ENCODE measurements around the gene FAM227A.

FAM227A gene

DNA sequence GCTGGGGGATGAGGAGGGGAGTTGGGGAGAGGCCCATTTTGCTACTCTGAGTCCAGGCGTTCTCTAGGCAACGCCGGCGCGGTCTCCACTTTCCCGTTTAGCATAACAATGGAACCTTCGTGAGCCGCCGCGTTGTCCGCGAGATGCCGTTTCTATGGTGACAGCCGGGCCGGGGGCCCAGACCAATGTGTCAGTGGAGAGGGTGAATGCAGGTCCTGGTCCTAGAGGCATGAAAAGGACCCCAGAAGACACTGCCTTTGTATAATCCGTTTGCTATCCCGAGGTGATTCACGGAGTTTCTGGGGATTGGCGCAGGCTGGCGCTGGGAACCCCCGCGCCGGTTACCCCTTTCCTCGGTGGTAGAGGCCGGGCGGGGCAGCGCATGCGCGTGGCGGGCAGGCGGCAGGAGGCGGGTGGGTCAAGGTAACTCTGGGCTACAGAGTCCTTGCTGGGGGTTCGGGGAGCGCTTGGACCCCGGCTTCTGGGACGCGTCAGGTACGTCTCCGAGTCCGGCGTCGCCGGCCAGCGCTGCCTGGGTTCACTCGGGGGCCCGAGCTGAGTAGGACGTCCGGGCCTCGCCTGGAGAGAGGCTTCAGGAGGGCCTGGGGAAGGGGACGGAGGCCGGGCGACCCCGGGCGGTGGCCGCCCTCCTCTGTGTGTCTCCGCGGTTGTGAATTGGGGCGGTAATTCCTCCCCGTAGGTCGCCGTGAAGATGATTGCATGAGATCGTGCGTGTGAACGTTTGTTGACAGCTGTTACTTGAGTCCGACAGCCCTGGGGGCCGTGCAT lies at the start of gene FAM227A, which contains the start of gene CBY1:
TSS of gene FAM227A (minus strand) at position 137 of the 789 bp plus-strand sequence. CDS start 6,224 bp downstream, outside the sequence.
TSS of gene CBY1 (plus strand) at position 383 of the 789 bp plus-strand sequence. CDS start 11,417 bp downstream, outside the sequence.
- DNase-seq (ENCODE audit: low read depth, low spot score) = peak; percentile 84

DNA sequence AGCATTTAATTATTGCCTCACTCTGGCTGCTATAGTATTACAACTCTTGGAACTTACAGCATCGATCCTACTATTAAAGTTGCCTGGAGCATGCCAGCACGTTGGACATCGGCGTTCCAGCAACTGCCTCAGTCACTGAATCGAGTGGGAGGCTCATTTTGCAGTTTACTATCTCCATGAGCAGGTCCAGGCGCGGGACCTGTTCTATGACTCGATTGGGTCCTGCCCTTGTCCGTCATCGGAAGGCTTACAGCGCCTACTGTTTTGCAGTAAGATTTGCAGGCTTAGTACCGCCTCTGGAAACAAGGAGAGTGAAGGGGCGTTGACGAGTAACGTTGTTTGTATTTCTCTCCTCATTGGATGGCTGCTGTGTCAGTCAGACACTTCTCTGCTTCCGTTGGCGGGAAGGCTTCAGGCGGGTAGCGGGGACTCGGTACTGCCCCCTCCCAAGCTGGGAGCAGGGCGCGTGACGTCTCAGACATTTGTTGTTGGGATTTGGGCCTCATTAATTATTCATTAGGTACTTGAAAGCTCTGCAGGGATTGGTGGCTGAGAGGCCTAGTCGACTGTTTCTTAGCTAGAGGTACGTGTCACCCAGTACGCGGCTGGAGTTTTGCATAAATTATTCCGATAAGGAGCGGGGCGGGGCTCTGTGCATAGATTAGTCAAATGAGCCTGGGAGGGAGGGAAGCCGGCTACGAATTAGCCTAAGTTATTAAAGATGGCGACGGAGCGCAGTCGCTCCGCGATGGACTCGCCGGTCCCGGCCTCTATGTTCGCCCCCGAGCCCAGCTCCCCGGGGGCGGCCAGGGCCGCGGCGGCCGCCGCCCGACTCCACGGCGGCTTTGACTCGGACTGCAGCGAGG lies 49.3 kb upstream of the FAM227A start, which contains the start of gene GTPBP1:
TSS of gene GTPBP1 (plus strand) at position 710 of the 866 bp plus-strand sequence. CDS start at position 722, 12 bp downstream.
- DNase-seq (ENCODE audit: low read depth, low spot score) = peak; percentile 100

DNA sequence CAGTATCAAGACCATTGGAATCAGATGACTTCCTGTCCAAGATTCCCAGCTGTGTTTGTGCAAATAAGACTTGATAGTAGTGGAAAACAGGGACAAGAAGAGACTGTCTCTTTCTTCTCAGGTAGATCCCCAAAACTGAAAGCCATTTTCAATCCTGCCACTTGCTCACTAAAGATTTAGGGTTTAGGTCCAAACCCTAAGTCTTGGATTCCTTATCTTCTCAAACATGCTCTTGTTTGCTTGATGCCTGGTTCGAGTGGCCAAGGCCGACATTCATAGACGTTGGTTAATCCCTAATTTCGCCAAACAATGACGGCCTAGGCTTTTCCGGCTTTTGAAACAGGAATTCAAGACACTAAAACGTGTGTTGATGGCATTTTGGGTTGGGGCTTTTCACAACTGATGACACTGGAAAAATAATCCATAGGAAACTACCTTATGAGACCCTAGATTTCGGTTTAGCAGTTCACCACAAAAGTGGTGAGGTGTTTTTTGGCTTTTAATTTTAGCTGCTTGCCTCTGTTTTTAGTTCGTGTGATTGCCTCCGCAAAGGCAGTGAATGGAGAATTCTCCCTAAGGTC lies 48.6 kb upstream of the FAM227A start:
- no peak for DNase-seq (ENCODE audit: low read depth, low spot score)

DNA sequence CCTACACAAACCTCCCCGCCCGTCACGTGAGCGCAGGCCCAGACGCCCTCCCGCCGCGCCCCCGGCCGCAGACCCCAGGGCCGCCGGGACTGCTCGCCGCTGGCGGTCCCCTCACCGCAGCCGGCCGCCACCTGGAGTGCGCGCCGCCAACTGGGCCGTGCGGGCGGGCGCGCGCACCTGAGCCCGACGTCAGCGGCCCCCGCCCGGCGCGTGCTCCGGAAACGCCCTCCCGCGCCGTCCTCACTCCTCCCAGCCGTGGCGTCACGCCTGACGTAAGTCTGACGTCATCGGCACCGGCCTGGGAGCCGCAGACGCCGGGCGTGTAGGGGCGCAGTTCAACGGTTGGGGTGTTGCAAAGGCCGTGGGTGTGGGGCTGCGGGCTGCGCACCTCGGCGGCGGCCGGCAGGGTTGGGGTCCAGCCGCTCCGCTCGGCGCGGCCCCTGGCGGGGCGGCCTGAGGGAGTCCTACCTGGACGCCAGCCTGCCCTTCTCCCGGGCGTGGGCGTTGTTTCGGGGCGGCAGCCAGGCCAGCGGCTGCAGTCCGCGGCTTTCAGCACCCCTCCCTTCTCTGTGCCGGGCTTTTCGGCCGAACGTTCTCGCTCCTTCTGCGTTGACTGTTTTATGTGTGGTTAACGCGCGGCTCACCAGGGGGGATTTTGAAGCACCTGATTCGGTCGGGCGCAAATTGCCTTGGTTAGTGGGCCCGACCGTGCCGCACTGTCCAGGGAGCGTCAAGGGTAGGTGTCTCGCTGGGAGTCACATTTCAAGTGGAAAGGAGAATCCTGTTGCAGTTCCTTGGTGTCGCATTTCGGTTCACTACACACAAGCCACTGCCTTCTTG lies 44.8 kb upstream of the FAM227A start, which contains the start of gene JOSD1:
TSS of gene JOSD1 (minus strand) at position 155 of the 840 bp plus-strand sequence. CDS start 956 bp downstream, outside the sequence.
- DNase-seq (ENCODE audit: low read depth, low spot score) = peak; percentile 61

DNA sequence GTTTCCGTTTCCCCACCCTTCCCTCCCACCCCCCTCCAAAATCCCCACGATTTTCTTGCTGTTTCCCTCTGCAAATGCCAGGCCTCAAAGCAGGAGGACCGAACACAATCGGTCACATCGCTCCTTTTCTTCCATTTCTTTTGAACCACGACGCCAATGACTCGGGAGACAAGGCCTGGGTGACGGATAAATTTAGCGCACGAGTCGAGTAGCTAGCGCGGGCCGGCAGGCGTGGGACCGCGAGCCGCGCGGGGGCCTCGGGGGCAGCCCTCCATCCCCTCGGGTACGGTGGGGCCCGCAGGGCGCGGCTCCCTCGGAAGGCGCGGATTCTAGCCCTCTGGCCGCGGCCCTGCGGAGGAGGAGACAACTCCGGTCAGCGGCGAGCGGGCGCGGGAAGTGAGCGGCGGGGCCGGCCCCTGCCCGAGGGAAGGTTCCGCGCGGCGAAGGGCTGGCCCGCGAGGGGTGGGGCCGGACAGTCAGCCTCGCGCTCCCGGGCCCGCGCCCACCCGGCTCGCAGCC lies 44.1 kb upstream of the FAM227A start:
- no peak for DNase-seq (ENCODE audit: low read depth, low spot score)

DNA sequence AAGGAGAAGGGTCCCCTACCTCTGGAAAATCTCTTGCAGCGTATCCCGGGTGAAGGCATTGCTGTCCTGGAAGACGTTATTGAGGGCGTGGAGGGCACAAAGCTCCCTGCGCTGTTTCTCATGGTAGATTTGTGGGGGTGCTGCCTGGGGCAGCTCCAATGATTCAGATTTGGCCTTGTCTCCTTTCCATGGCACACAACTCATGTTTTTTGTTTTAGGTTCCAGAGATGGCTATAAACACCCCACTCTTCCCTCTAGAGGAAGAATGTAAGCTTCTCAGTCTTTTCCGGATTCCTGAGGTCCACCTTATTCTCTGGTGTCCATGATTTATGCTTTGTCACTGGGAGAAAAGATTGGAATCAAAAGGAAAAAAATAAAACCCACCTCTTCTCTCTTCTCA lies 43.6 kb upstream of the FAM227A start:
- DNase-seq (ENCODE audit: low read depth, low spot score) = no peak

DNA sequence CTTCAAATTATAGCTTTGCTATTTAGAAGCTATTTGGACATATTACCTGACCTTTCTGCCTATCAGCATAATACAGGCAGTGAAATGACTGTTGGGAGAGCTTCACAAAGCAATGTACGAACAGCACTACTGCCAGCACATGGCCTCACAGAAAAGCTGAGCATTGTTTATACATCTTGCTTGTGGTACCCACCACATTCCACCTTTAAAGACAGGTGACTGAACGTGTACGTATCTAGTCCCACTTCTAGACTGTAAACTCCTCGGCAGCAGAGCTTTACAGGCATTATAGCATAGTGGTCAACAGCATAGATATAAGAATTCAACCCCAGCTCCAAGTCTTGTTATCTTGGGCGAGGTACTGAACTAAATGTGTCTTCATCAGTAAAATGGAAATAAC lies 43.0 kb upstream of the FAM227A start:
- DNase-seq (ENCODE audit: low read depth, low spot score) = no peak

DNA sequence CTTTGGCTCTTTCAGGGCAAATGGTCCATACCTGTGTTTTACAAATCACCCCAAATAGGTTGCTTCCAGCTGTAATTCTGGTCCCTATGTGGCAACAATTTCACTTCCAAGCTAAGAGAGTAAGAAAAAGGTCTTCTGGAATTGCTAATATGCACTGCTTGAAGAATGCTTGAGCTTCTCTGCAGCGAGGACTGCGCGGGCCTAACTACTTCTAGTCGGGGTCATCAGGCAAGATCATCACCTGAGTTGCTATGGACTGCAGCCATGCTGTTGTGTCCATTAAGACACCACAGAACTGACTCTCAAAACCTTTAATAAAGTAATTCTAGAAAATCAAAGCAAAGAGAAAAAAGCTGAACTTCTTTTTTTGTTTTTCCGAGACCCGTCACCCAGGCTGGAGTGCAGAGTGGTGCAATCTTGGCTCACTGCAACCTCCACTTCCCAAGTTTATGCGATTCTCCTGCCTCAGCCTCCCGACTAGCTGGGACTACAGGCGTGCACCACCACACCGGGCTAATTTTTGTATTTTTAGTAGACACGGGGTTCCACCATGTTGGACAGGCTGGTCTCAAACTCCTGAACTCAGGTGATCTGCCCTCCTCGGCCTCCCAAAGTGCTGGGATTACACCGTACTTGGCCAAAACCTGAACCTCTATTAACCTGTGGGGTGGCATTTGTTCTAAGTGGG lies 42.4 kb upstream of the FAM227A start:
- DNase-seq (ENCODE audit: low read depth, low spot score) = no peak

DNA sequence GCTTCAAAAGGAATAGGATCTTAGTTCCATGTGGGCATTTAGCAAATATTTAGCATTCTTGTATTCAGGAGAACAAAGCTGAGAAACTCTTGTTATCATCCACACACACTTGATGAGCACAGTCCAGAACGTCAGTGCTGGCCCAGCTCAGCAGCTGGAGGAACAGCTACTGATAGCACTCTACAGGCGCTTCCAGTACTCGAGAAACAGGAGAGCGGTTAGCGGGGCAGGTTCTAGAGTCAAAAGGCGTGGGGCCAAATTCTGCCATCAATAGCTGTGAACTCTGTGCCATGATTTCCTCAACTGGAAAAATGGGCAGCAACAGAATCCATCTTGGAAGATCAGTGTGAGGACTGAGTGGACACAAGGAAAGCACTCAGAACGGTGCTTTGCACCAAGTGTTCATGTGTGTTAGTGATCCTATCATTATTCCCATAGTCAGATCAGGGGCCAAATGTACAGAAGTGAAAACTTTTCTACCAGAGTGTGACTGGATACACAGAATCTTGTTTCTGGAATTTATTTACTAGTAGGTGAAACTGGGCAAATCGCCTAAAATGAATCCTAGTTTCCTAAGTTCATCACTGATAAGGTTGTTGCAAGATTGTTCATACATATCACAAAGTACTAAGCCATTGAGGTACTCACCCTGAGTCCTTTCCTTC lies 41.4 kb upstream of the FAM227A start:
- no peak for DNase-seq (ENCODE audit: low read depth, low spot score)

DNA sequence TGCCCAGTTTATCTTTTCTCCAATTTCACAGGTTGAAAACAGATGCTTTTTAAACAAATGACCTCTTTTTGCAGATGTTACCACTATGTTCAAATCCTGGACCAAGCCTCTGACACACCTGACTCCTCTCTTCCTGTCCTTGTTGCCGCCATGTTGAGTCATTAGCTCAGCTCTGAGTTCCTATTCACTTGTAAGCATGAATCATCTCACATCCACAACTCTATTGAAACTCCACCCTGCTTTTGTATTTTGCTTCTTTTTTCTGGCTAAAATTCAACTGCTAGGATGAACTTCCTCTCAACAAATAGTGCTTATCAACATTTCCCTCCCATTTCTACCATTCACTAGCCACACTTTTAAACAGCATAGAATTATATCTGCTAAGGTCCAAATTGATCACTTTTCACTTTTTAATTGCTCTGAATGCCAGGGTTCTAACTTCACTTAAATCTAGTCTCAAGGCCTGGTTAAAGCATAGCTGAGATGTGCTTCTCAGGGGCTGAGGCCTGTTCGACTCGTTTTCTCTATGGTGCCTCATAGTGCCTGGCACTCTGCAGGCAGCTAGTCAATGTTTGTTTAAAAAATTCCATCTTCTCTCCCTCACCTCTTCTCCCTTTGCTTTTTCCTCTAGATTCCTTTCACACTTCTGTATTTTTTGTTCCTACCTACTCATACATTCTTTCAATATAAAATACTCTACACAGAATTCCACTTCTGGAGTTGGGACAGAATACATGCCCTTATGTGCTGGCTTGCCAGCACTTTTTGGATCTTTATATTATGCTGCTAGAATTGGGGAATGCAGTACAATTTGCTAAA lies 40.6 kb upstream of the FAM227A start:
- DNase-seq (ENCODE audit: low read depth, low spot score) = no peak

DNA sequence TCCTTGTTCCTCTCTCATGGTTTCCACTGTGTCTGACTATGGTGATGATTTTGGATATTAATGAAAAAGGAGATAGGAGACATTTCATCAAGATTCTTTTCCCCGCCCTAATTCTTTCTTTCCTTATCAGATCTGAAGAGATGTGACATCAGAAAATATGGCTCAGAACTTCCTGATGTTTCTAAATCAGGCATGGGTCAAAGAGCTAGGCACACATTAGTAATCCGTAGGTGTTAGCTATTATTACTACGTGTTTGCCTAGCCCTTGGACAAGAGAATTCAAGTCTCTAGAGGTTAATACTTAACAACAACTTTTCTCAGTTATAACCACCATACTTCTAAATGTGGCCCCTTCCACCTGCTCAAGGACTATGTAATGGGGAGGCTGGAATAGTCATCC lies 38.7 kb upstream of the FAM227A start:
- no peak for DNase-seq (ENCODE audit: low read depth, low spot score)

DNA sequence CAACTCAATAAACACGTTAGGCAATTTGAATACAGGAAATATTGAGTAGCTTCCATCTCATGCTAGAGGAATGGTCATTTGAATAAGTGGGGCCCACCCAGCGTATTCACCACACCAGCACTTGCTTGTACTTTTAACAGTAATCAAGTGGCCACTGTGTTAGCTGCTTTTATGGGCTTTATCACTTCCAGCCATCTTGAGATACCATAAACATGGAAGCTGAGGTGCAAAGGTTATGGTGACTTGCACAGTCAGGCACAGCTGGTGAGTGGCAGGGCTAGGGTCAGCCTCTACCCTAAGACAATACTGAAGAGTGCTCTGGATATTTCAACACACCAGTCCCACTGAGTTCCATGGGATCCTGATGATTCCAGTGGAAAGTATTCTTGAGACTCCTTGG lies 37.9 kb upstream of the FAM227A start:
- no peak for DNase-seq (ENCODE audit: low read depth, low spot score)

DNA sequence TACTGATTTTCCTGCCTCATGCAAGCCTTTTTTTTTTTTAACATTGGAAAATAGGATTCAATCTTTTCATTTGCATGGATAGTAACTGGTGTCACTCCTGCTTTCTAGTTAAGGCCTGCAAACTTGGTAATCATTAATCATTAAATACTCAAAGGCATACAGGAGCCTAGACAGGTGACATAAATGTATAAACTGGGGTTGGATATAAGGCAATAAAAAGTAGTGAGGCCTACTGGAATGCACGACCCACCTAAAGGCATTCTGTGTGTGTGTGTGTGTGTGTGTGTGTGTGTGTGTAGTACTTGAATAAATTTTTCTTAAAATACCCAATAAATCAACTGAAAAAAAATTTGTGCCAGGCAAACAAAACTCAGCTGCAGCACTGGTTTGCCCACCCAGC lies 33.5 kb upstream of the FAM227A start:
- DNase-seq (ENCODE audit: low read depth, low spot score) = no peak

DNA sequence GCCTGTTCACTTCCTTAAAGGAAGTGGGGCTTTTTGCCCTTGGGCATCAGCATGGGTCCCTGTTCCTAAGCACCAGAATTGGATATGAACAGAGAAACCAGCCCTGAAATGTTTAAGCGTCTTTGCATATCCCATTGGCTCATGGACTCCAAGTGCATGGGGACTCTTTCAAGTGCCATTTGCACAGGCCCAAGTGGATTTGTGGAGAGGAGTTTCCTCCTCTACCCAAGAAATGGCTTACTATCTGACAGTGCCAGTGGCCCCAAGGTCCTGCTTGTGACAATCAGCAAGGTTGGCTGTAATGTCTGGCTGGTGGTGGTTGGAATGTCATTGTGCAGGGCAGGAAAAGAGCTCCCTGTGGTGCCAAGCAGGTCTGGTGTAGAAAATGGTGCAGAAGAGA lies 29.6 kb upstream of the FAM227A start:
- no peak for DNase-seq (ENCODE audit: low read depth, low spot score)

DNA sequence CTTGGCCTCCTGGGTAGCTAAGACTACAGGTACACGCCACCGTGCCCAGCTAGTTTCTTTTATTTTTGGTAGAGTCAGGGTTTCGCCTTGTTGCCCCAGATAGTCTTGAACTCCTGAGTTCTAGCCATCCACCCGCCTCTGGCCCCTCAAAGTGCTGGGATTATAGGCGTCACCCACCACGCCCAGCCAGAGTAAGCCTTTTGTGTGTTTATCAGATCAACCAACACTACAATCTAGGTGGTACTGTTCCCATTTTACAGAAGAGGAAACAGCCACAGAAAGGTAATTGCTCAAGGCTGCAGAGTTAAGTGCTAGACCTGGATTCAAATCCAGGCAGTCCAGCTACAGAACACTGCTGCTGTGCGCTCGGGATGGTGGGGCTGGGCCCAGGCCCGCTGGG lies 28.7 kb upstream of the FAM227A start:
- no peak for DNase-seq (ENCODE audit: low read depth, low spot score)

DNA sequence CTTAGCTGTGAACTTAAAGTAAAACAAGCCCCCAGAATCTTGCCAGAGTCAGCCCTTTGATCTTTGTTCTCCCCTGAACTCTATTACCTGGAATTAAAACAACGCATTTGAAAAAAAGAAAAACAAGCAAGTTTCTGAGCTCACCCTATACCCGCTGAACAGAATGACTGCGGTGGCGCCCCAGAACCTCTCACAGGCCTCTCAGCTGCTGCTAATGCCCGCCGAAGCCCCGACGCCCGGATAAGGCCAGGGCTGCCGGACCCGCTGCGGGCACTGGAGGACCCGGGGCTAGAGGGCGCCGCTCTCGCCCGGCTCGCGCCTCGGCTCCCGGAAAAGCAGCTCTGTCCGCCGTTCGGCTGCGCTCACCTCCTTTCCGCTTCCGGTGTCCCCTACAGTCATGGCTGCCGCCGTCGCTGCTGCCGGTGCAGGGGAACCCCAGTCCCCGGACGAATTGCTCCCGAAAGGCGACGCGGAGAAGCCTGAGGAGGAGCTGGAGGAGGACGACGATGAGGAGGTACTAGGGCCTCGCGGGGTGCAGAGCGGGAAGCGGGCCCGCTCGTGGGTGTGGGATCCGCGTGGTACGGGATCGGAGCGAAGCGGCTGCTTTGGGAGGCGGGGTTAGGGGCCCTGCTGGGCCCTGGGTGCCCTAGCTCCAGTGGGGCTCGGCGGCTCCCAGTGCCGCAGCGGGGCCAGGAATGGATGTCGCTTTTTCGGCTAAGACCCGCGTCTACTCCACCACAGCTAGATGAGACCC lies 25.6 kb upstream of the FAM227A start, which contains the start of gene TOMM22:
TSS of gene TOMM22 (plus strand) at position 376 of the 754 bp plus-strand sequence. CDS start at position 398, 22 bp downstream.
- peak; percentile 68 for DNase-seq (ENCODE audit: low read depth, low spot score)

DNA sequence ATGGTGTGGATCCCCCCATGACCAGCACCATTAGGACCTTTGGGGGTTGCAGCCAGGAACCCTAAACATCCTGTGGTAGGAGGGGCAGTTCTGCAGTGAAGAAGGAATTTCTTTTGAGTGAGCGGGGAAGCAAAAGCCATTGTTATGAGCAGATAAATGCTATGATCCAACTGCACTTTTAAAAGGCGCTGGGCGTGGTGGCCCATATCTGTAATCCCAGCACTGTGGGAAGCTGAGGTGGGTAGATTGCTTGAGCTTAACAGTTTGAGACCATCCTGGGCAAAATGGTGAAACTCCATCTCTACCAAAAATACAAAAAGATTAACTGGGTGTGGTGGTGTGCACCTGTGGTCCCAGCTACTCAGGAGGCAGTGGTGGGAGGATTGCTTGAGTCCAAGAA lies 19.6 kb upstream of the FAM227A start:
- DNase-seq (ENCODE audit: low read depth, low spot score) = no peak

DNA sequence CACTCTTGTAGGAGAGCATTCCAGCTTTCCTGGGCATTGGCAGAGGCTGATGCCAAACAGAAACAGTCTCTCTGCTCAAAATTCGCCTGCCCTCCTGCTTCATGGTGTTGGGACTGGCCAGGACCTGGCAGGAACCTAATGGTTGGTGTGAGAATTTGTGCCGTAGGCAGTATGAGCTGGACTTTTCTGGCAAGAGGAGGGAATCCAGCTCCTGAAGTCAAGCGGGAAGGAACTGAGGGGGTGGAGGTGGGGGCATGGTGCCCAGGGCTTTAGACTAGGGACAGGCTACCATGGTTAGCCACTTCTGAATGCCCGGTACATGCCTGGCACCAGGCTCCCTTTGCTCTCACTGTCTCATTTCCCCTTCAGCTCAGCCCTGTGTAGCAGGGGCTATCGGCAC lies 18.7 kb upstream of the FAM227A start:
- DNase-seq (ENCODE audit: low read depth, low spot score) = no peak

Measured in iPS DF 19.7 (cell line).